GM12891 (cell line): ENCODE measurements around the gene NEDD1.

ENCODE experiments used
- PAX5 ChIP-seq: IDR thresholded peaks from 2 replicates; pipeline ENCODE4 v1.6.1; 2011; ENCODE audit warnings: low read length, moderate library complexity, mild to moderate bottlenecking; ENCODE audit not compliant: insufficient read depth, severe bottlenecking
- POLR2AphosphoS5 ChIP-seq: IDR thresholded peaks from 2 replicates; pipeline ENCODE4 v1.6.1; 2011; ENCODE audit warnings: low read depth, low read length, control low read depth

DNA sequence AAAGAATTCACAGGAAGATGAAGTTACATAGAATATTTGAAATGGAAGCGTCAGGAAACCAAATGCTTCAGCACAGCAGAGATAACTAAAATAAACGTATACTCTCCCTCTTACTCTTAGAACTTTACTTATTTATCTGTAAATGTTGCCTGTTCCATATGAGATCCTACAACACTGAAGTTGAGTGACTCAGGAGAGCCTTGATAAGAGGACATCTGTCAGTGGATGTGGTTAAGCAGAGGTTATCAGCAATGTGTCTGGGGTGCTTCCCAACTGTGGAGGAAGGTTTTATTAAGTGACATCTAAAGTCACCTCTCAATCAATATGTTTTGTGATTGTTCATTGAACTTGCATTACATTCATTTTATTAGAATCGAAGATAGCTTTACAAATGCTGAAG lies 81.9 kb downstream of the NEDD1 start:
- TF ChIP-seq PAX5 (no peak), POLR2AphosphoS5 (no peak)
